Stimulated activated naive CD8-positive, alpha-beta T cell treated with anti-CD3 and anti-CD28 coated beads, Interleukin-15, Interleukin-2, amounts not matched to agents 100 U/mL and 50 U/mL, for 24 hours (primary cell): ENCODE results near the gene ZNF771.
"Not testable (repeated sequence)": the region's sequence is repeated elsewhere in the genome, so short reads cannot be mapped to it uniquely, and the experiment has no call there.

Source experiments
- ATAC-seq: fragments of 150-1000 bp; cut with Tn5 transposase; one replicate; pipeline ENCODE4 v1.10.0; 2021
- DNase-seq: peaks from one replicate; pipeline ENCODE4 v3.0.0; 2021

ZNF771 gene

GRCh38 chr16:30437511-30438046 is 30.2 kb downstream of the ZNF771 start:
- DNase-seq, result no peak
- ATAC-seq, result no peak

- no peak for DNase-seq
- no peak for ATAC-seq
Measured at GRCh38 chr16:30438835-30439234, 31.4 kb downstream of the ZNF771 start.

DNA sequence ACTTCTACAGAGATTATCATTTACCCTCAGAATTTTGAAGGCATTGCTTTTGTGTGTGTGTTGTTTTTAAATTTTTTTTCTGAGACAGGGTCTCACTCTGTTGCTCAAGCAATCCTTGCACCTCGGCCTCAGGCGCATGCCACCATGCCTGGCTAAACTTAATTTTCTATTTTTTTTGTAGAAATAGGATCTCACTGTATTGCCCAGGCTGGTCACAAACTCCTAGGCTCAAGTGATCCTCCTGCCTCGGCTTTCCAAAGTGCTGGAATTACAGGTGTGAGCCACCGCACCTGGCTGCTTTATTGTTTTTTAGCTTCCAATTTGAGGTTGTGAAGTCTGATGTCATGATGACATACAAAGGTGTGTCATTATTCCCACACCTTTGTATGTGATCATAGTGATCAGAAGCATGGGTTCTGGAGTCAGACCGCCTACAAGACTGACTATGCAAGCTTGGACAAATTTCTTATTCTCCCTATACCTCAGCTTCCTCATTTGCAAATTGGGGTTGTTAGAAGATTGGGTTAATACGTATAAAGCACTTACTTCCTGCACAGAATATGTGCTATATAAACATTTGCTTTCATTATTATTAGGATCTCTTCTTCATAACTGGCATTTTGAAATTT is 32.4 kb downstream of the ZNF771 start:
- no peak for DNase-seq
- no peak for ATAC-seq

DNA sequence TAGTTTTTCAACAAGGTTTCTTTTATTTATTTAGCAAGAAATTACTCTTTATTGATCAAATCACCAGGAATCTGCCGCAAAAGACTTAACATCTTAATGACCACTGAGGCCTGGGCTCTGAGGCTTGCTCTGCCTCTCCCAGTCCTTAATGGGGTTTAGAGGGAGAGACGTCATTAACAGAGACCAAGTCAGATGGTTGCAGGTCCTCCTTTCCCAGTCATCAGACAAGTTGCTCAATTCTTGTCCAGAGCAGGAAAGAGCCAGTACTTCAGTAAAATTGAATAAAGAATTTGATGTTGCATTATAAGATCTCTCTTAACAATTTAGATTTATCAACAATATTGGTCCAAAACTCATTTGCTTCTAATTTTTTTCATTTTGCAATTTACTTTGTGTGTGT is 36.2 kb downstream of the ZNF771 start:
- ATAC-seq (no peak), DNase-seq (no peak)

DNA sequence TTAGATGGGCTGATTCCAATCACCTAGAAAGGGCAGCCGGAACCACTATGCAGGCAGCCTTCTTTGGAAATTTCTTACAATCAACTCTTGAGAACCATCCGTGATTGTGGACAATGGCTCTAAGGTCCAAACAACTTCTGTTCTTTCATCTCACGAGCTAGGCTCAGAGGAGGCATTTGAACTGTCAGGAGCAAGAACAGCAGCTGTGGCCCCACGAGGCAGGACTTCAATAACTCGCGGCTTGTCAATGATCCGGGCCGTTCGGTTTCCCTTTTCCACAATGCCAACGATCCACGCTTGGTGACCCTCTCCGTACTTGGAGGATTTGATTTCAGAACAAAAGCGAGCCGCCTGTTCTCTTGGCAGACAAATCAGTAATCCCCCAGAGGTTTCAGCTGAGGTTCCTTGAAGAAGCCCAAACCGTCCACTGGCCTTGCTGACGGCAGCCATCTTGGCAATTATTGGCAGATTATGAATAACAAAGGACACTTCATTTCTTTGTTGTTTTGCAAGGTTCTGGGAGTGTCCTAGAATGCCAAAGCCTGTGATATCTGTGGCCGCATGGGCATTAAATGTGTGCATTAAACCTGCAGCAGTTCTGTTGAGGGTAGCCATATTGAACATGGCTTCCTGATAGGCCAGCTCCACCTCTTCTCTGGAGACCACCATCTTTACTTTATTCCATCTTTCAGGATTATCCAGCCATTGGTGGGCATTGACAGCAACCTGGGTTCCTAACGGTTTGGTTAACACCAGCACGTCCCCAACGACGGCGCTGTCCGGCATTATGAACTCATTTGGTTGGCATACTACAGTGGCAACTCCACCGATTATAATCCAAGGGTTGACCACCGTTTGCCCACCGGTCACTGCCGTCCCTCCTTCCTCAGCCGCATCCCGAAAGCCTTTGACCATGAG is 37.1 kb downstream of the ZNF771 start:
- ATAC-seq (no peak), DNase-seq (no peak)

DNA sequence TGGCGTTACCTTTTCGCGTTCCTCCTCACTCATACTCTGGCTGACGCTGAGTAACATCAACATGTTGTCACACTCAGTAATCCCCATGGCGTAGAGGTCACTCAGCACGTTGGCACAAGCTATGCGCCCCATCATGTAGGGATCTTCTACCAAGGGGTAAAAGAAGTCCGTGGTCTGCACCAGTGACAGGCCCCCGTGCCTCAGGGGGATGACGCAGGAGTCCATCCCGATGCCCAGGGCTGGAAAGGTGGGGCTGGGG is 37.7 kb downstream of the ZNF771 start:
- DNase-seq (no peak), ATAC-seq (peak; percentile 24)

GRCh38 chr16:30445408-30446202 is 38.2 kb downstream of the ZNF771 start, which contains the start of gene SEPHS2:
Gene SEPHS2, minus strand, starts transcription at chr16:30445874. Its CDS starts 147 bp downstream, at chr16:30445727.
- ATAC-seq (peak; percentile 95), DNase-seq (peak; percentile 96)

DNA sequence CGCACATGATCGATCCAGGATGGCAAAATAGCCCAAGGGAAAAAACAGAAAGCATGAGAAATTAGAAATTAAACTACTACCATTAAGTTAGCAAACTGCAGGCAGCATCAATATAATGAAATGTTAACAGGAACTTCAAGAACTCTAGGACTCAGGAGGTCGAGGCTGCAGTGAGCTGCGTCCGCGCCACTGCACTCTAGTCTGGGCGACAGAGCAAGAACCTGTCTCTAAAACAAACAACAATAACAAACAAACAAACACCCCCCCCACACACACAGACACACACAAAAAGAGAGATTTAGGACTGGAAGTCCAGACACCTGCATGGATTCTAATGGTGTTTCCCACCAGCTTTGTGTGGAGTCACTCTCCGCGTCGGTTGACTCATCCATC is 38.8 kb downstream of the ZNF771 start:
- no peak for DNase-seq

GRCh38 chr16:30447512-30448226 is 40.3 kb downstream of the ZNF771 start:
- DNase-seq, result no peak

More for the DNA sequence above, 38.8 kb downstream of the ZNF771 start:
- no peak for ATAC-seq

DNA sequence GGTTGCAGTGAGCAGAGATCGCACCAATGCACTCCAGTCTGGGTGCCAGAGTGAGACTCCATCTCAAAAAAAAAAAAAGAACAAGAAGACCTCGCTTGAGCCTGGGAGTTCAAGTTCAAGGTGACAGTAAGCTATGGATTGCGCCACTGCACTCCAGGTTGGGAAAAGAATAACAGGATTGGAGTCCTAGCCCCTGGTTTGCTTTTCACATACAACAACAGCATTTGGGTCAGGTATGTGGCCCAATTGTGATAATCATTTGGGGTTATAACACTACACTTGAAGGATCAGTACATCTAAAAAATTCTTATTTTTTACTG is 41.7 kb downstream of the ZNF771 start:
- no peak for ATAC-seq
- DNase-seq, result no peak

More at GRCh38 chr16:30447512-30448226, 40.3 kb downstream of the ZNF771 start:
- no peak for ATAC-seq

DNA sequence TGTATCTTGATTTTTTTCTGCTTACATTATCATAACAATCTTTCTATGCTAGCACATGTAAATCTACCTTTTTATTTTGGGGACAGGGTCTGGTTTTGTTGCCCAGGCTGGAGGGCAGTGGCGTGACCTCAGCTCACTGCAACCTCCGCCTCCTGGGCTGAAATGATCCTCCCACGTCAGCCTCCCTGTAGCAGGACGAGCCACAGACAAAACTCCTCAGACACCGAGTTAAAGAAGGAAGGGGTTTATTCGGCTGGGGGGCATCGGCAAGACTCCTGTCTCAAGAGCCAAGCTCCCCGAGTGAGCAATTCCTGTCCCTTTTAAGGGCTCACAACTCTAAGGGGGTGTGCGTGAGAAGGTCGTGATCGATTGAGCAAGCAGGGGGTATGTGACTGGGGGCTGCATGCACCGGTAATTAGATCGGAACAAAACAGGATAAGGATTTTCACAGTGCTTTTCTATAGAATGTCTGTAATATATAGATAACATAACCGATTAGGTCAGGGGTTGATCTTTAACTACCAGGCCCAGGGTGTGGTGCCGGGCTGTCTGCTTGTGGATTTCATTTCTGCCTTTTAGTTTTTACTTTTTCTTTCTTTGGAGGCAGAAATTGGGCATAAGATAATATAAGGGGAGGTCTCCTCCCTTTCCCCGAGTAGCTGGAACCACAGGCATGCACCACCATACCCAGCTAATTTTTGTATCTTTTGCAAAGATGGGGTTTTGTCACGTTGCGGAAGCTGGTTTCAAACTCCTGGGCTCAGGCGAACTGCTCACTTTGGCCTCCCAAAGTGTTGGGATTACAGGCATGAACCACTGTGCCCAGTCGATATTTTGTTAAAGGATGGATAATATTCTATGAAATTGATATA is 45.5 kb downstream of the ZNF771 start:
- DNase-seq, ATAC-seq: not testable (repeated sequence)

DNA sequence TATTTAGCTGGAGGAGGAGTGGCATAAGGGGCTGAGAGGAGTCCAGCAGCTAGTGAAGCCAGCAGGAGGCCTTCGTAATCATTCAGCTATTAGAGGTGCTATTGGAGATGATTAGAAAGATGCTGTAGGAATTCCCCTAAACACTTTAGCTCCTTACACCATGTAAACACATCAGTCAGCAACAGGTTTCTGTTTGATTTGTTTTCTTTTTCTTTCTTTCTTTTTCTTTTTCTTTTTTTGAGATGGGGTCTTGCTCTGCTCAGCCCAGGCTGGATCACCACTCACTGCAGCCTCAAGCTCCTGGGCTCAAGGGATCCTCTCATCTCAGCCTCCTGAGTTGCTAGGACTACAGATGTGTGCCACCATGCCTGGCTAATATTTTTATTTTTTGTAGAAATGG is 48.9 kb downstream of the ZNF771 start:
- ATAC-seq (no peak), DNase-seq (no peak)

DNA sequence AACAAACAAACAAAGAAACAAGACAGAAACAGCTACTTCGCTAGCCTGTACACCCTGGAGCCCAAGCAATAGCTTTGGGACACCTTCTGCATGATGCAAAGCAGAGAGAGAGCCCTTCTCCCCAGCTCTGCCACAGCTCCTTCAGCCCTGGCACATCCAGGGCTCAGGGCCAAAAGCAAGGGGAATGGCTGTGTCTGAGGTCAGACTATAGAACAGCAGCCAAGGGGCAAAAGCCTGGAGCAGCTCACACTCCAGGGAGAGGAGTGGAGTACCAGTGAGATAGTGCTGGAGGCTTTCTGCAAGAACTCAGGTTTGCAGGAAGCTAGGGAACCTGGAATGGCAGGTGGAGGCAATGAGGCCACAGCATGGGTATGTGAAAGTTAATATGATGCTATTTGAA is 49.9 kb downstream of the ZNF771 start:
- DNase-seq (no peak), ATAC-seq (no peak)

GRCh38 chr16:30457743-30458560 is 50.5 kb downstream of the ZNF771 start:
- no peak for DNase-seq
- ATAC-seq, result no peak

GRCh38 chr16:30458561-30459394 is 51.4 kb downstream of the ZNF771 start:
- peak; percentile 90 for DNase-seq

GRCh38 chr16:30459456-30459855 is 52.0 kb downstream of the ZNF771 start:
- no peak for ATAC-seq
- no peak for DNase-seq

More at GRCh38 chr16:30458561-30459394, 51.4 kb downstream of the ZNF771 start:
- ATAC-seq, result peak; percentile 98

DNA sequence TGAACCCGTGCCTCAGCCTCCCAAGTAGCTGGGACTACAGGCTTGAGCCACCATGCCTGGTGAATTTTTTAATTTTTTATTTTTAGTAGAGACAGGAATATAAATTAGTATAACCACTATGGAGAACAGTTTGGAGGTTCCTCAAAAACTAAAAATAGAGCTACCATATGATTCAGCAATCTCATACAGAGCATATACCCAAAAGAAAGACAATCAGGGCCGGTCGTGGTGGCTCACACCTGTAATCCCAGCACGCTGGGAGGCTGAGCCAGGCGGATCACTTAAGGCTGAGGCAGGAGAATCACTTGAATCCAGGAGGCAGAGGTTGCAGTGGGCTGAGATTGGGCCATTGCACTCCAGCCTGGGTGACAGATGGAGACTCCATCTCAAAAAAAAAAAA is 54.0 kb downstream of the ZNF771 start:
- DNase-seq, ATAC-seq: not testable (repeated sequence)

DNA sequence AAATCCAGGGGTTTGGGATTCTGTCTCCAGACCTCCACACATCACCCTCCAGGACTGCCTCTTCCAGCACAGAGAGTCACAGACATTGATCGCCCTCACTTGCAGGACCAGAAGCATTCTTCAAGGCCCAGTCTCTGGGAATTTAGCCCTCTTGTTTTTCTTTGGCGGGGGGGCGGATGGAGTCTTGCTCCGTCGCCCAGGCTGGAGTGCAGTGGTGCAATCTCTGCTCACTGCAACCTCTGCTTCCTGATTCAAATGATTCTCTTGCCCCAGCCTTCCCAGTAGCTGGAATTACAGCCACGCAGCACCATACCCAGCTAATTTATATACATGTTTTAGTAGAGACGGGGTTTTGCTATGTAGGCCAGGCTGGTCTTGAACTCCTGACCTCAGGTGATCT is 56.7 kb downstream of the ZNF771 start:
- ATAC-seq (no peak), DNase-seq (no peak)
